Measurements from ENCODE around the gene FAM131C. TPM values are rescaled to one million over a fixed set of nuclear protein-coding genes. Genes with fewer than 3 reads are reported as not detected.

Gene FAM131C
- total RNA-seq, 2 donors from 2014 or later = 0.21 TPM; not detected in 1

DNA sequence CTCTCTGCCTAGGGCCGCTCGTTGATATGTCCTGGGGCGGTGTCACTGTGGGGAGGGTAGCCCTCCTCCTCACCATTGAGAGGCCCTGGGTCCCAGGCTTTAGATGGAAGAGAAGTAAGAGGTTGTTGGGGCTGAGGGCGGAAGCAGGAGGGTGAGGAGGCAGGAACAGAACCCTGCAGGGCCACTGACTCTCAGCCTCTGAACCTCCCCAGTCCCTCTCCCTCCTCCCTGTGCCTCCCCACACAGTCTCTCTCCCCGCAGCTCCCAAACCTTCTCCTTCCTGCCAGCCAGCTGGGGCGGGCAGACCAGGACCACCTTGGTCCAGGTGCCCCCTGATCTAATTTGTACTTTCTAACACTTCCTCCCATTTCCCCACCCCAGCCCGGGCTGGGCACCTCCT is 14.3 kb upstream of the FAM131C start:
- Histone ChIP-seq H3K9ac (ENCODE audit: low read depth in 2 of 2, low read length in 2 of 2) (no peak overlapping the region), H3K27me3 (no peaks in the 10 kb centered on the region), H3K27ac (no peak overlapping the region), H3K4me1 (peaks cover 3% of the 10 kb centered on the region), H3K36me3 (no peaks in the 10 kb centered on the region), H3K9me3 (no peaks in the 10 kb centered on the region), H3K4me3 (no peak overlapping the region)
- no peak for DNase-seq
- TF ChIP-seq CTCF (IDR thresholded peaks at IDR 0.05) = no peak
- intact Hi-C loops (cut with DNase I) = no loop called here

DNA sequence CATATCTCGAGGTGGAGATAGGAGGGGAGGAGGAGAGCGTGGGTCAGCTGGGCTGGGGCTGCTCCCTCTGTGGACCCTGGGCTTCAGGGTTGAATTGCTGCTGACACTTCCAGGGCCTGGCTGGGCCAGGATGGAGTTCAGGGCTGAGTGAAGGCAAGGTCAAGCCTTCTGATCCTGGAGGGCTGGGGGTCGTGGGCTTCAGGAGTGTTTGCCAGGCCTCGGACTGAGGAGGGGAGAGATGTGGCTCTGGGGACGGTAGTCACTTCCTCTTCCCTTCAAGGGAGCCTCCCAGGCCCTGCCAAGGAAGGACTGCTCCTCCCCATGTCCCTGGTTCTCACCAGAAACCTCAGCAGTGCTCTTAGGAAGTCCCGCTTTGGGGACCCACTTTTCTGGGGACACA is 12.1 kb upstream of the FAM131C start:
- no peaks in the 10 kb centered on the region for H3K9me3 ChIP-seq
- H3K27ac ChIP-seq = no peak overlapping the region
- H3K4me1 ChIP-seq = peaks cover 7% of the 10 kb centered on the region
- no peaks in the 10 kb centered on the region for H3K27me3 ChIP-seq
- H3K9ac ChIP-seq (ENCODE audit: low read depth in 2 of 2, low read length in 2 of 2) = no peak overlapping the region
- no peak for DNase-seq
- H3K4me3 ChIP-seq = no peak overlapping the region
- no peak for TF ChIP-seq CTCF (IDR thresholded peaks at IDR 0.05)
- no peaks in the 10 kb centered on the region for H3K36me3 ChIP-seq
- intact Hi-C loops (cut with DNase I) = no loop called here

- H3K4me3 ChIP-seq = no peak overlapping the region
- peak; percentile 68 for DNase-seq
- peaks cover 7% of the 10 kb centered on the region for H3K4me1 ChIP-seq
- H3K9ac ChIP-seq (ENCODE audit: low read depth in 2 of 2, low read length in 2 of 2) = peak overlapping the region in 1 of 2 donors; percentile 6
- H3K9me3 ChIP-seq = no peaks in the 10 kb centered on the region
- intact Hi-C loops (cut with DNase I) = loop anchor here (5.0 kb wide), 1 partner anchor 59 kb away; no protein-coding TSS in a partner anchor
- H3K27me3 ChIP-seq = no peaks in the 10 kb centered on the region
- no peak overlapping the region for H3K27ac ChIP-seq
- TF ChIP-seq CTCF (IDR thresholded peaks at IDR 0.05) = no peak
- no peaks in the 10 kb centered on the region for H3K36me3 ChIP-seq
Measured at GRCh38 chr1:16083486-16083885, 10.0 kb upstream of the FAM131C start.

DNA sequence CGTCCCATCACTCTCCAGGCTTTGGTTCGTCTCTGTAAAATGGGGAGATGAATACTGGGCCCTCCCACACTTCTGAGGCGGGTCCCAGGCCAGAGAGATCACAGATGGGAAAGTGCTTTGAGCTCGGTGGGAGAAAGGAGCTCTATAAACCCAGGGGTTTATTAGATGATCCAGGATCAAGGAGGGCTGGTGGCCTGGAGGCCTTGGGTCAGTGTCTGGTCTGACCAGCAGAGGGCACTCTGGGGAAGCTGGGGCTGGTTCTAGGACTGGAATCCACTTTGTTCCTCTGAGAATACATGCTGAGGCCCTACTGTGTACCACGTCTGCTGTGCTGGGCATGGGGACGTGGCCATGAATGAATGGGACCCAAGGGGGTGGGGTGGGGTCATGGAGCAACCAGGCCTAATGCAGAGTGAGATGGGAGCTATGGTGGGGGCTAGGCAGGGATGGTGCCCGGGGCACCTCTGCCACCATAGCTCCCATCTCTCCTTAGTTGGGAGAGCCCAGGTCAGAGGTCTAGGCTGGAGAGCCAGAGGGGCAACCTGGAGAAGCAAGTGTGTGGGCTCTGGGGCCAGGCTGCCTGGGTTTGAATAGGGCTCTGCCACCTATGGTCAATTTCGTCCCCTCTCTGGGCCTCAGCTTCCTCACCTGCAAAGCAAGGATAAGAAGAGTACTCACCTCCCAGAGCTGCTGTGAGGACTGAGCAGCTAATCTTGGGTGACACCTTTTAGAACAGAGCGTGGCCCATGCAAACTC is 9.0 kb upstream of the FAM131C start:
- Histone ChIP-seq H3K27ac (no peak overlapping the region), H3K4me3 (no peak overlapping the region), H3K4me1 (peaks cover 7% of the 10 kb centered on the region), H3K9ac (ENCODE audit: low read depth in 2 of 2, low read length in 2 of 2) (peak overlapping the region; percentile 6 to 30), H3K27me3 (no peaks in the 10 kb centered on the region), H3K9me3 (no peaks in the 10 kb centered on the region), H3K36me3 (no peaks in the 10 kb centered on the region)
- intact Hi-C loops (cut with DNase I) = loop anchor here (5.0 kb wide), 1 partner anchor 60 kb away; no protein-coding TSS in a partner anchor
- peak; percentile 86 for DNase-seq
- TF ChIP-seq CTCF (IDR thresholded peaks at IDR 0.05) = peak; percentile 80

GRCh38 chr1:16081636-16082035 is 8.2 kb upstream of the FAM131C start:
- DNase-seq = no peak
- Histone ChIP-seq H3K36me3 (no peaks in the 10 kb centered on the region), H3K9ac (ENCODE audit: low read depth in 2 of 2, low read length in 2 of 2) (no peak overlapping the region), H3K4me3 (no peak overlapping the region), H3K27ac (no peak overlapping the region), H3K4me1 (peaks cover 7% of the 10 kb centered on the region), H3K9me3 (no peaks in the 10 kb centered on the region), H3K27me3 (no peaks in the 10 kb centered on the region)
- TF ChIP-seq CTCF (IDR thresholded peaks at IDR 0.05) = no peak
- intact Hi-C loops (cut with DNase I) = loop anchor here (5.0 kb wide), 1 partner anchor 61 kb away; no protein-coding TSS in a partner anchor
